Body of pancreas (tissue), 4 donors: ENCODE results near the gene DDX39B.

Source experiments
- POLR2A ChIP-seq, 3 donors: fragments of 450-650 bp; IDR thresholded peaks; one replicate each; pipeline ENCODE4 v1.6.1; 2016; ENCODE audit warnings: antibody characterized with exemption in 3 of 3, mild to moderate bottlenecking in 2 of 3
- TF ChIP-seq, protein P1 (sequence below), 7 experiments: fragments of 450-650 bp in 4 of 7; fragments of 200-600 bp in 3 of 7; sonication (generic) in 3 of 7; IDR thresholded peaks; one replicate each; pipeline ENCODE4 v1.5.1; 2016 to 2019; ENCODE audit warnings: antibody characterized with exemption in 7 of 7

GRCh38 chr6:31510007-31510406, 31.8 kb downstream of the DDX39B start:
- TF ChIP-seq, protein P1, sequence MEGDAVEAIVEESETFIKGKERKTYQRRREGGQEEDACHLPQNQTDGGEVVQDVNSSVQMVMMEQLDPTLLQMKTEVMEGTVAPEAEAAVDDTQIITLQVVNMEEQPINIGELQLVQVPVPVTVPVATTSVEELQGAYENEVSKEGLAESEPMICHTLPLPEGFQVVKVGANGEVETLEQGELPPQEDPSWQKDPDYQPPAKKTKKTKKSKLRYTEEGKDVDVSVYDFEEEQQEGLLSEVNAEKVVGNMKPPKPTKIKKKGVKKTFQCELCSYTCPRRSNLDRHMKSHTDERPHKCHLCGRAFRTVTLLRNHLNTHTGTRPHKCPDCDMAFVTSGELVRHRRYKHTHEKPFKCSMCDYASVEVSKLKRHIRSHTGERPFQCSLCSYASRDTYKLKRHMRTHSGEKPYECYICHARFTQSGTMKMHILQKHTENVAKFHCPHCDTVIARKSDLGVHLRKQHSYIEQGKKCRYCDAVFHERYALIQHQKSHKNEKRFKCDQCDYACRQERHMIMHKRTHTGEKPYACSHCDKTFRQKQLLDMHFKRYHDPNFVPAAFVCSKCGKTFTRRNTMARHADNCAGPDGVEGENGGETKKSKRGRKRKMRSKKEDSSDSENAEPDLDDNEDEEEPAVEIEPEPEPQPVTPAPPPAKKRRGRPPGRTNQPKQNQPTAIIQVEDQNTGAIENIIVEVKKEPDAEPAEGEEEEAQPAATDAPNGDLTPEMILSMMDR (IDR thresholded peaks at IDR 0.05) = no peak
- no peak for TF ChIP-seq POLR2A (IDR thresholded peaks at IDR 0.05)
